Osteocyte (in vitro differentiated cells): ENCODE results near the gene SNCA. TPM values are rescaled to one million over a fixed set of nuclear protein-coding genes. Genes with fewer than 3 reads are reported as not detected.

ENCODE experiments used
- DNase-seq: peaks from one replicate; pipeline ENCODE4 v3.0.0; 2021; ENCODE audit warnings: mixed read lengths; ENCODE audit not compliant: unreplicated experiment; ENCODE audit errors: extremely low spot score
- H3K27ac Mint-ChIP-seq: one replicate; pipeline ENCODE4 v1.8.0; 2021; ENCODE audit warnings: mild to moderate bottlenecking, mixed read lengths; ENCODE audit not compliant: unreplicated experiment
- H3K27me3 Mint-ChIP-seq: one replicate; pipeline ENCODE4 v1.8.0; 2021; ENCODE audit warnings: mixed read lengths; ENCODE audit not compliant: unreplicated experiment
- H3K36me3 Mint-ChIP-seq: one replicate; pipeline ENCODE4 v1.8.0; 2021; ENCODE audit warnings: mixed read lengths; ENCODE audit not compliant: unreplicated experiment
- H3K4me1 Mint-ChIP-seq: one replicate; pipeline ENCODE4 v1.8.0; 2021; ENCODE audit warnings: mixed read lengths; ENCODE audit not compliant: unreplicated experiment
- H3K4me3 Mint-ChIP-seq: one replicate; pipeline ENCODE4 v1.8.0; 2021; ENCODE audit warnings: mild to moderate bottlenecking, moderate library complexity, mixed read lengths; ENCODE audit not compliant: unreplicated experiment
- H3K9me3 Mint-ChIP-seq: one replicate; pipeline ENCODE4 v1.8.0; 2021; ENCODE audit warnings: mixed read lengths; ENCODE audit not compliant: unreplicated experiment
- CTCF ChIP-seq: fragments of 200-600 bp; sonication (generic); IDR thresholded peaks from 2 replicates; pipeline ENCODE4 v1.5.0; 2021; ENCODE audit warnings: antibody characterized with exemption, mild to moderate bottlenecking, moderate library complexity
- total RNA-seq: library from RNA; stranded (reverse); gene quantifications from 2 replicates; pipeline ENCODE4 v1.2.1, GENCODE V29; 2021

Gene SNCA
- total RNA-seq, 1 donor from 2014 or later, result 8.8 TPM

- Mint-ChIP-seq H3K4me3 (no peak overlapping the region), H3K27ac (no peak overlapping the region), H3K36me3 (no peaks in the 10 kb centered on the region), H3K4me1 (no peaks in the 10 kb centered on the region), H3K9me3 (no peaks in the 10 kb centered on the region), H3K27me3 (peaks cover 40% of the 10 kb centered on the region)
- no peak for DNase-seq
- peak; percentile 68 for TF ChIP-seq CTCF
Measured at GRCh38 chr4:89868999-89869589, 32.1 kb upstream of the SNCA start.

- no peak for TF ChIP-seq CTCF
- no peak for DNase-seq
- Mint-ChIP-seq H3K27me3 (peaks cover 40% of the 10 kb centered on the region), H3K4me3 (no peak overlapping the region), H3K4me1 (no peaks in the 10 kb centered on the region), H3K36me3 (no peaks in the 10 kb centered on the region), H3K9me3 (no peaks in the 10 kb centered on the region), H3K27ac (no peak overlapping the region)
Measured at GRCh38 chr4:89868276-89868675, 31.3 kb upstream of the SNCA start.

DNA sequence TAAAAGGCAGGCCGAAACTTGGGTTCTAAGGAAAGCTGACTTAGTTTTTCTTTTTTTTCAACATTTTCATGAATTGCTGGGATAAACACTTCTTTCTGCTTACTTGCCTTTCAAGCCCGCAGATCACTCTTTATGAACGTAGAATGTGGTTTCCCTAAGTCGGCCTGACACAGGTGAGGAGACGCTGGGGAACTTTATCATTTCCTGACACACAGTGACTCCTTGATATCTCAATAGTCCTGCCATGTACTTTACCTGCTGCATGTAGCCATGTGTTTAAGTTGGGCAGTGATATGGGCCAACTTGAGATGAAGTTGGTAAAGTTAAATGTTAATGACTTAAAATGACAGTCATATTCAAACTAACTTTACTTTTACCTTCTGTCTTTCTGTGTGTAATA, 26.6 kb upstream of the SNCA start:
- H3K27me3 Mint-ChIP-seq, result peaks cover 30% of the 10 kb centered on the region
- no peaks in the 10 kb centered on the region for H3K9me3 Mint-ChIP-seq
- H3K4me1 Mint-ChIP-seq, result no peaks in the 10 kb centered on the region
- H3K27ac Mint-ChIP-seq, result no peak overlapping the region
- no peaks in the 10 kb centered on the region for H3K36me3 Mint-ChIP-seq
- H3K4me3 Mint-ChIP-seq, result no peak overlapping the region
- DNase-seq, result no peak
- no peak for TF ChIP-seq CTCF

GRCh38 chr4:89860971-89861370, 24.0 kb upstream of the SNCA start:
- Mint-ChIP-seq H3K4me1 (no peaks in the 10 kb centered on the region), H3K27me3 (peaks cover 22% of the 10 kb centered on the region), H3K9me3 (no peaks in the 10 kb centered on the region), H3K36me3 (no peaks in the 10 kb centered on the region), H3K4me3 (no peak overlapping the region), H3K27ac (no peak overlapping the region)
- TF ChIP-seq CTCF, result no peak
- DNase-seq, result no peak

DNA sequence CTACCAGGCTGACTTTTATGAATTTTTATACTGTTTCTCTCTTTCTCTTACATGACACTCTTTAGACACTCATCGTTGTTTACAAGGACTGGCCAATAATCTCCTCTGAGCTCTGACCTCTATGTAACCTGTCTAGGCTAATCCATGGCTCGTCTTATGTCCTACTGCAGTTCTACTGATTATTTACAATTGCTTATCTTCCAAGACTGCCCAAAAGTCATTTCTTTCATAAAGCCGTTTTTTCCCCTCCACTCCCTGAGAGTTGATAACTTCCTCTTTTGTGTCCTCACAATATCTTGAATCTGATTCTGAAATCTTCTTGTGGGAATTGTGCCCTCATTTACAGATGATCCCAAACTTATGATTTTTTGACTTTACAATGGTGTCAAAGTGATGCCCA, 18.3 kb upstream of the SNCA start:
- no peaks in the 10 kb centered on the region for H3K36me3 Mint-ChIP-seq
- H3K27ac Mint-ChIP-seq, result no peak overlapping the region
- peaks cover 12% of the 10 kb centered on the region for H3K9me3 Mint-ChIP-seq
- no peak overlapping the region for H3K4me3 Mint-ChIP-seq
- peaks cover 29% of the 10 kb centered on the region for H3K27me3 Mint-ChIP-seq
- no peaks in the 10 kb centered on the region for H3K4me1 Mint-ChIP-seq
- DNase-seq, result no peak
- TF ChIP-seq CTCF, result no peak
